Sigmoid colon (tissue), 4 donors: ENCODE data around the gene ZNF33A.

Experiments used
- EP300 ChIP-seq, 4 donors: sonication (generic); formaldehyde crosslinking; IDR thresholded peaks; one replicate each; pipeline ENCODE4 v1.6.1; 2017; ENCODE audit warnings: antibody characterized with exemption in 4 of 4
- POLR2A ChIP-seq, 2 donors: fragments of 450-650 bp; IDR thresholded peaks; one replicate each; pipeline ENCODE4 v1.6.1; 2016; ENCODE audit warnings: antibody characterized with exemption in 2 of 2, mild to moderate bottlenecking in 2 of 2, moderate library complexity in 2 of 2
- POLR2AphosphoS5 ChIP-seq, 4 donors: sonication (generic); formaldehyde crosslinking; IDR thresholded peaks; one replicate each; pipeline ENCODE4 v1.6.1; 2017; ENCODE audit warnings: antibody characterized with exemption in 4 of 4
- TF ChIP-seq, protein P1 (sequence below), 4 experiments: fragments of 450-650 bp in 3 of 4; fragments of 200-600 bp in 1 of 4; IDR thresholded peaks; one replicate each; pipeline ENCODE4 v1.5.1; 2016 to 2019; ENCODE audit warnings: antibody characterized with exemption in 4 of 4, mild to moderate bottlenecking in 3 of 4, moderate library complexity in 2 of 4

DNA sequence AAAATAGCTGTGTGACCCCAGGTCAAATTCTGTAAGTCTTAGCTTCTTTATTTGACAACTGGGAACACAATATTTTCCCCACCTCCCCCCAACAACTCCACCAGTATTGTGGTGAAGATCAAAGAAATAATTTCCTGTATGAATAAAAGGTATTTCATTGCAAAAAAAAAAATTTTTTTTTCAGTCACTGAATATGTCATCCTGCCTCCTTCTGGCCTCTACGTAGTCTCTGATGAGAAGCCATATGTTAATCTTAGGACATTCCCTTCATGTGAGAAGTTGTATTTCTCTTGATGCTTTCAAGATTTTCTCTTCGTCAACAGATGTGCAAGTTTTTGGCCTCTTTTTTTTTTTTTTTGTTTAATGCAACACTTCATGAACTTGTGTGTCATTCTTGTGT lies 33.0 kb downstream of the ZNF33A start:
- TF ChIP-seq, protein P1, sequence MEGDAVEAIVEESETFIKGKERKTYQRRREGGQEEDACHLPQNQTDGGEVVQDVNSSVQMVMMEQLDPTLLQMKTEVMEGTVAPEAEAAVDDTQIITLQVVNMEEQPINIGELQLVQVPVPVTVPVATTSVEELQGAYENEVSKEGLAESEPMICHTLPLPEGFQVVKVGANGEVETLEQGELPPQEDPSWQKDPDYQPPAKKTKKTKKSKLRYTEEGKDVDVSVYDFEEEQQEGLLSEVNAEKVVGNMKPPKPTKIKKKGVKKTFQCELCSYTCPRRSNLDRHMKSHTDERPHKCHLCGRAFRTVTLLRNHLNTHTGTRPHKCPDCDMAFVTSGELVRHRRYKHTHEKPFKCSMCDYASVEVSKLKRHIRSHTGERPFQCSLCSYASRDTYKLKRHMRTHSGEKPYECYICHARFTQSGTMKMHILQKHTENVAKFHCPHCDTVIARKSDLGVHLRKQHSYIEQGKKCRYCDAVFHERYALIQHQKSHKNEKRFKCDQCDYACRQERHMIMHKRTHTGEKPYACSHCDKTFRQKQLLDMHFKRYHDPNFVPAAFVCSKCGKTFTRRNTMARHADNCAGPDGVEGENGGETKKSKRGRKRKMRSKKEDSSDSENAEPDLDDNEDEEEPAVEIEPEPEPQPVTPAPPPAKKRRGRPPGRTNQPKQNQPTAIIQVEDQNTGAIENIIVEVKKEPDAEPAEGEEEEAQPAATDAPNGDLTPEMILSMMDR (IDR thresholded peaks at IDR 0.05): no peak
- TF ChIP-seq EP300 (IDR thresholded peaks at IDR 0.05) (no peak), POLR2A (IDR thresholded peaks at IDR 0.05) (no peak), POLR2AphosphoS5 (IDR thresholded peaks at IDR 0.05) (no peak)
